ENCODE measurements around the gene MRFAP1L1.
"Not testable (repeated sequence)": the region's sequence is repeated elsewhere in the genome, so short reads cannot be mapped to it uniquely, and the experiment has no call there.

The MRFAP1L1 gene

DNA sequence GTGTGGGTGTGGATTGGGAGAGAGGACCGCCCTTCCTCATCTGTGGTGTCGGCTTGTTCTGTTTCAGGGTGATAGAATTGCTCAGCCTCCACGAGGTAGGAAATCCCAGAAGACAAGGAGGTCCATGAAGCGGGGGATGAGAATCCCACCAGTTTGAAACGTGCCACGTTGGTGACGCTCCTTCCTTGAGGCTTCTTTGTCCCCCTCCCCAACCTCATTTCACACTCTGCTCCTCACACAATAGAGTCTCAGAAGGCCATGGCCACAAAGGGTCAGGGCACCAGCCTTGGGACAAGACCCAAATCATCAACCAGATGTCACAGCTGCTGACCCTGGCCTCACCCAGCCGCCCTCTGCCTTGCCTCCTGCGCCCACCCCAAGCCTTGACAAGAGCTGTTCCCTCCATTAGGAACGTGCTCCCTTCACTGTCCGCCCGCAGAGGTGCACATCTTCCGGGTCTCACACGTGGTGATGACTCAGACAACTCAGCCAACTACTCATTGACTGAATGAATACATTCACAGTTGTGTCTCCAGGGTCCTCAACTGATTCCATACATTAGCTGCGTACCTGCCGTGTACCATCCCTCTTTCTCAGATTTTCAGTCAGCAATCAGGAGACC, 24.6 kb upstream of the MRFAP1L1 start:
- no peak for DNase-seq (ENCODE audit: low read depth)

DNA sequence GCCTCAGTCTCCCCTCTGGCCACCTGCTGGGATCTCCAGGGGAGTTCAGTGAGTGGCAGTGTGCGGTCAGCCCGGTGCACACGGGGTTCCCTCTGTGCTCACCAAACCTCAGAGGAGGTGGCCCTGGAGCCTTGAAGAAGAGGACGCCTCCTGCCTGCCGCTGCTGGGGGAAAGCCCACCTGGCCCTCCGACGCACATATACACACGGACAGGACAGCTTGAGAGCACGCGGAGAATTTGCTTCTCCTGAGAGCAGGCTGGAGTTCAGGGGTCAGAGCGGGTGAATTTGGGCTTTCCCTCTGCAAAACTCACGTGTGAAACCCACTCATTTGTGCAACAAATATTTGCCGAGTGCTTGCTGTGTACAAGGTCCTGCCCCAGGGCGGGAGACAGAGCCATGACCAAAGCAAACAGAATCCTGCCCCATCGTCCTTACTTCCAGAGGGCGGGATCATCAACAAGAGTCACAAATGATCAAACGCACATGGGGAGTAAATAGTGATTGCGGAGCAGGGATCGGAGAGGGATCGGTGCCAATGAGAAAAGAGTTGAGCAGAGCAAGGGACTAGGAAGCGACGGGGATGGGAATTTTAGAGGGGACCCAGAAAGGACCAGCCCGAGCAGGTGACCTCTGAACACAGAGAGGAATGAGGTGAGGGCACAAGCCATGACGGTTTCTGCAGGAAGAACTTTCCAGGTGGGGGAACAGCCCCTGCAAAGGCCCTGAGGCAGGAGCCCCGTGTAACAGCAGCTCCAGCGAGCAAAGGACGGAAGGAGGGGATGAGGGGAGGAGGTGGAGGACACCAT, 23.9 kb upstream of the MRFAP1L1 start:
- no peak for DNase-seq (ENCODE audit: low read depth)

- no peak for DNase-seq (ENCODE audit: low read depth)
These were observed 23.0 kb upstream of the MRFAP1L1 start for GRCh38 chr4:6732441-6733357.

DNA sequence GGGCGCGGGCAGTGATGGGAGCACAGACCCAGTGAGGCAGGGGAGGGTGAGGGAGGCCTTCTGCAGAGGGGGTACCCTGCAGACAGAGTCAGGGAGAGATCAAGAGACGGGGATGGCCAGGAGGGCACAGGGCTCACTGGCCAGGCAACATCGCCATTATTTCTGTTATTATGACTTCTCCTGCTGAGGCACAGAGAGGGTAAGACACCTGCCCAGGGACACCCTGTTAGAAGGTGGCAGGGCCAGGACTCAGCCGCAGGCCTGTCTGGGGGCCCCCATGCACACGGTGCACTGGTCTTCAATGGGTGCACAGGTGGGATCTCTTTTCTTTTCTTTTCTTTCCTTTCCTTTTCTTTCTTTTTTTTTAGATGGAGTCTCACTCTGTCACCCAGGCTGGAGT, 22.1 kb upstream of the MRFAP1L1 start:
- no peak for DNase-seq (ENCODE audit: low read depth)

GRCh38 chr4:6731318-6731675, 21.6 kb upstream of the MRFAP1L1 start:
- no peak for DNase-seq (ENCODE audit: low read depth)

- no peak for DNase-seq (ENCODE audit: low read depth)
These were observed 21.1 kb upstream of the MRFAP1L1 start for GRCh38 chr4:6730603-6731317.

- DNase-seq (ENCODE audit: low read depth) = no peak
These were observed 18.8 kb upstream of the MRFAP1L1 start for GRCh38 chr4:6728320-6729029.

- DNase-seq (ENCODE audit: low read depth) = no peak
These were observed 18.2 kb upstream of the MRFAP1L1 start for GRCh38 chr4:6727943-6728250.

DNA sequence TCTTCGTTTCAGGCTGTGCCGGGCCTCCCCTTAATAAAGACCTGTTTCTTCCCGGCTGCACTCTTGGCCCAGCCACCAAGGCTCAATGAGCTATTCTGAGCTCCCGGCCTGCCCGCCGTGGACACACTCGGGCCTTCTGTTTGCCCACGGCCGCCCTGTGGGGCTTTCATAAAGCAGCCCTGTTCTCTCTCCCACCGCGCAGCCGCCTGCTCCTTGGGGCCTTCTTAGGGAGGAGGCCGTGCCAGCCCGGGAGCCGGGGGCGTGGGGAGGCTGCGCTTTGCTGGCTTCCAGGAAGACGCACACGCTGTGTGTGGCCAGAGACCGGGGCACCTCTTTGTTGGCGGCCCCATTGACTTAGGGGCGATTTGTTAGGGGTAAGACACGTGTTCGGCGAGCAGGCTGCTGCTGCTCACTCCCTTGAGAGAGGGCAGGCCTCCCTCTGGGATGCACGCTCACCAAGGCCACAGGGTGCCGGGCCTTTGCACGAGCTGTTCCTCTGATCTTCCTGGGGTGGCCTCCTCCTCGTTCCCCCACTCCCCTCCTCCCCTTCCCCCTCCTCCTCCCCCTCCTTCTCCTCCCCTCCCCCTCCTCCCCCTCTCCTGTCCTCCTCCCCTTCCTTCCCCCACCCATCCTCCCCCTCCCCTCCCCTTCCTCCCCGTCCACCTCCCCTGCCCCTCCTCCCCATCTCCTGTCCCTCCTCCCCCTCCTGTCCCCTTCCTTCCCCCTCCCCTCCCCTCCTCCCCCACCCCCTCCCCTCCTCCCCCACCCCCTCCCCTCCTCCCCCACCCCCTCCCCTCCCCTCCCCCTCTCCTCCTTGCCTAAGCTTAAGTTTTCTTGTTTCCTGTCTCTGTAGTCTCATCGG, 17.6 kb upstream of the MRFAP1L1 start:
- no peak for DNase-seq (ENCODE audit: low read depth)

GRCh38 chr4:6725427-6725961, 15.8 kb upstream of the MRFAP1L1 start:
- DNase-seq (ENCODE audit: low read depth) = not testable (repeated sequence)

DNA sequence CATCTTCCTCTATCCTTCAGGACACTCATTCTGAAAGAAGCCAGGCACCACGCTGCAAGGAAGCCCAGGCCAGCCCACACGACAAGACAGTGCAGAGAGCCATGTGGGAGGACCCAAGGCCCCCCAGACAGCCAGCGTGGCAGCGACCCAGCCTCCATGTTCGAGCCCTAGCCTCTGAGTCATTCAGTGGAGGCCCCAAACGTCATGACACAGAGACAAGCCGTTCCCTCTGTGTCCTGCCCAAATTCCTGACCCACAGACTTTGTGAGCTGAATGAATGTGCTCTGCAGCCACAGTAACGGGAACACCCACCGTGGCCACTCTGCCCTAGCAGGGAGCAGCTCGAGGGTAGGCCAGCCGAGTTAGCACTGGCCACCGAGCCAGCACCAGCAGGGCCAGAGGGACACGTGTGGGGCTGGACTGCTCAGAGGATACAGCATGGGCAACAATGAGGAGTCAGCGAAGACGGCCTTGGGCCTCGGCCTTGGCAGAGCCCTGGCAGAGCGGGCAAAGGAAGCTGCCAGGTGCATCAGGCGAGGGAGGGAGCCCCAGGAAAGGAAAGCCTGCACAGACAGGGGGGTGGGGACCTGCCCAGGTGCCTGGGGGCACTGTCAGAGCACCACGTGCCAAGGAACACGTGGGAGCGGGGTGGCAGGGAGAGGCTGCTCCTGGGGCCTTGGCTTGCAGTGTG, 14.9 kb upstream of the MRFAP1L1 start:
- DNase-seq (ENCODE audit: low read depth) = no peak

- DNase-seq (ENCODE audit: low read depth) = no peak
These were observed 14.2 kb upstream of the MRFAP1L1 start for GRCh38 chr4:6723851-6724250.

- DNase-seq (ENCODE audit: low read depth) = no peak
These were observed 13.2 kb upstream of the MRFAP1L1 start for GRCh38 chr4:6722891-6723290.

DNA sequence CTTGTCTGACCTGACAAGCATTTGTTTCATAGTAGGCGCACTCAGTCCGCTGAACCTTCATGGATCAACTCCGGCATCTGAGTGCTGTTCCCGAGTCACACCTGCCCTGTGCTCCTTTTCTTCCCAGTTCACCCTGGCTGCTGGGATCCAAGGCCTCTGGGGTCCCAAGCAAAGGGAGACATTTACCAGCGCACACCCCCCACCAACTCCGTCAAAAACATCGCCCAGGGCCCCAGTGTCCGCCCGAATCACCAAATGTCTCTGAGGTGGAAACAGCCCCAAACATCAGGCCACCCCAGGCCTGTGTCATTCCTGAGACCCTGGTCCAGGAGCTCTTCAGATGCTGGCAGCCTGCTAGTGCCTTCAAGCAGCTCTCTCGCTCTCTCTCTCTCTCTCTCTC, 11.5 kb upstream of the MRFAP1L1 start:
- no peak for DNase-seq (ENCODE audit: low read depth)

- peak; percentile 90 for DNase-seq (ENCODE audit: low read depth)
These were observed 10.6 kb upstream of the MRFAP1L1 start for GRCh38 chr4:6720202-6720699.

- no peak for DNase-seq (ENCODE audit: low read depth)
These were observed 10.0 kb upstream of the MRFAP1L1 start for GRCh38 chr4:6719611-6720179.

- no peak for DNase-seq (ENCODE audit: low read depth)
These were observed 9.4 kb upstream of the MRFAP1L1 start for GRCh38 chr4:6718932-6719610.

GRCh38 chr4:6716958-6717655, 7.4 kb upstream of the MRFAP1L1 start:
- no peak for DNase-seq (ENCODE audit: low read depth)

Data from activated T-cell treated with anti-CD3 and anti-CD28 coated beads for 1 hour (primary cell).